GM12873 (cell line): ENCODE measurements around the gene SV2A.

Experiments used
- TF ChIP-seq, protein P1 (sequence below): IDR thresholded peaks from 2 replicates; pipeline ENCODE4 v1.5.1; 2012; ENCODE audit warnings: low read depth, mild to moderate bottlenecking, moderate library complexity, low read length, control low read depth; ENCODE audit not compliant: insufficient read depth; ENCODE audit errors: missing control alignments

Gene SV2A

DNA sequence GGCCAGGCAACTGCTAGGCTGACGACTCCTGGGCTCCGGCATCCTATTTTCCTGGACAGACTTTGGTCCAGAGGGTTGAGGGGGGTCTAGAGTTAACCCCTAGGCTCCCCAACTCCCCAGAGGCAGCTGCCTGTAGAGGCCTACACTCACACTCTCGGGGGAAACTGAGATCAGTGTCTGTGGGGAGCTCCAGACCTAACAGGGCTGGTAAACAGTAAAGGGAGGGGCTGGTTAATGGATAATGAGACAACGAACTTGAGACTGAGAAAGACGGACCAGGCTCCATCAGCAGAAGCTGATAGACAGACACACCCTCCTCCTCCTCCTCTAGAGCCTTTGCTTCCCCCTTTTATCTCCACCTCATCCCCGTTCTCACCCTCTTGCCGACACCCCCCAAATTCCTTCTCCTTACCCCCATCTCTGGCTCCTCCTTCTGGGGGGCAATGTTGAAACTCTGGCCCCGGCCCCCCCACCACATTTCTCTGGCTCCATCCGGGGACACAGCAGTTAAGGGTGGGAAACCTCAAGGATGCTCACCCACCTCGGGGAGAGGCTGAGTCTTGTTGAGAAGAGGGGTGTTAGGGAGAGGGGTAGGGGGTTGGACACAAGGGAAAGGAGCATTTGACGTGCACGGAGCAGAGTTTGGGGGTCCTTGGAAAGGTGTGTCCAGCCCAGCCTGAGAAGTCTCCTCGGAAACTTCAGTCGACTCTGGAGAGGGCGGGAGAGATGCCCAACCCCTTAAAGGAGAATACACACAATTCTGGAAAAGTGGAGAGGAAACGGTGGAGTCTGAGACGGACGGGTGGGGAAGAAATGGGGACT, 18.7 kb upstream of the SV2A start, which contains the start of gene MTMR11:
Gene MTMR11, minus strand, starts transcription at position 710 of the 822 bp plus-strand sequence. Its CDS starts 232 bp downstream, at position 478.
- TF ChIP-seq, protein P1, sequence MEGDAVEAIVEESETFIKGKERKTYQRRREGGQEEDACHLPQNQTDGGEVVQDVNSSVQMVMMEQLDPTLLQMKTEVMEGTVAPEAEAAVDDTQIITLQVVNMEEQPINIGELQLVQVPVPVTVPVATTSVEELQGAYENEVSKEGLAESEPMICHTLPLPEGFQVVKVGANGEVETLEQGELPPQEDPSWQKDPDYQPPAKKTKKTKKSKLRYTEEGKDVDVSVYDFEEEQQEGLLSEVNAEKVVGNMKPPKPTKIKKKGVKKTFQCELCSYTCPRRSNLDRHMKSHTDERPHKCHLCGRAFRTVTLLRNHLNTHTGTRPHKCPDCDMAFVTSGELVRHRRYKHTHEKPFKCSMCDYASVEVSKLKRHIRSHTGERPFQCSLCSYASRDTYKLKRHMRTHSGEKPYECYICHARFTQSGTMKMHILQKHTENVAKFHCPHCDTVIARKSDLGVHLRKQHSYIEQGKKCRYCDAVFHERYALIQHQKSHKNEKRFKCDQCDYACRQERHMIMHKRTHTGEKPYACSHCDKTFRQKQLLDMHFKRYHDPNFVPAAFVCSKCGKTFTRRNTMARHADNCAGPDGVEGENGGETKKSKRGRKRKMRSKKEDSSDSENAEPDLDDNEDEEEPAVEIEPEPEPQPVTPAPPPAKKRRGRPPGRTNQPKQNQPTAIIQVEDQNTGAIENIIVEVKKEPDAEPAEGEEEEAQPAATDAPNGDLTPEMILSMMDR: no peak

GRCh38 chr1:149934356-149934755, 16.7 kb upstream of the SV2A start:
- TF ChIP-seq, protein P1: no peak

DNA sequence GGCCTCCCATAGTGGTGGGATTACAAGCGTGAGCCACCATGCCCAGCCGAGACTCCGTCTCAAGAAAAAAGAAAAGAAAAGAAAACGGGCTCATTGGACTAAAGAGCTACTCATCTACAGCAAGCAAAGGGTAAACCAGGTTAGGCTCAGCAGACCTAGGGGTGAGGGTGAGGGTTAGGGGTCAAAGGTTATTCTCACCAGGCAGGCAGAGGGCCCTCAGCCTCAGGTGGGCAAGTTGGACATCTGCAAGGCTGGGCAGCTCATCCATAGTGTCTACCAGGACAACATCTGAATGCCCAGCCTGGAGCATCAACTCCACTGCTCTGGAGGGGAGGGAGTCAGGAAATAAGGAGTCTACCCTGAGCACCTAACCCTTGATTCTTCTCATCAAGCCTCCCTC, 15.6 kb upstream of the SV2A start:
- TF ChIP-seq, protein P1: no peak

DNA sequence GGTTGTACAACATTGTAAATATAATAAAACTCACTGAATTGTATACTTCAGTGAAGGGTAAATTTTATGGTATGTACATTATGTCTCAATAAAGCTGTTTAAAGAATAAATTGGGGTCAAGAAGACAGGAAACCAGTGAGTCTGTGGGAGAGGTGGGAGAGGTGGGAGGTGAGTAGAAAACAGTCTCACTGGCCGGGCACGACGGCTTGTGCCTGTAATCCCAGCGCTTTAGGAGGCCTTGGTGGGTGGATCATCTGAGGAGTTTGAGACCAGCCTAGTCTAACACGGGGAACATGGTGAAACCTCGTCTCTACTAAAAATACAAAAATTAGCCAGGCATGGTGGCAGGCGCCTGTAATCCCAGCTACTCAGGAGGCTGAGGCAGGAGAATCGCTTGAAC, 14.8 kb upstream of the SV2A start:
- TF ChIP-seq, protein P1: no peak

GRCh38 chr1:149931212-149931790, 13.7 kb upstream of the SV2A start:
- TF ChIP-seq, protein P1: no peak

DNA sequence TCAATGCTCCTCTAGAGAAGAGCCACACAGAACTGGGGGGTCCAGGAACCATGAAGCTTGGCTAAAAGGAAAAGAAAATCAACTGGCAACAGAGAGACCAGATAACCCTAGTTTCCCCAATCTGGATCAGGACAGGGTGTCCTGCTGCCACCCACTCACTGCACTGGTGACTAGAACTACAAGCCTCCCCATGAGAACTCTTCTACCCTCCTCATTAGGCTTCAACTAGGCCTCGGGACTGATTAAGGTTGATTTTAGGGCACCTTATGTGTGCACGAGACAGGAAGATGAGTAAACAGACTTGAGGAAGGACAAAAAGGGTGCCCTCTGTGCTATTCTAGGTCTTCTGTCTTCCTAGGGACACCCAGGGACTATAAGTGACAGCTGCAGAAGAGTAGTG, 12.2 kb upstream of the SV2A start:
- TF ChIP-seq, protein P1: no peak

GRCh38 chr1:149928401-149928724, 10.7 kb upstream of the SV2A start:
- TF ChIP-seq, protein P1: no peak
